Dermis blood vessel endothelial cell (primary cell): ENCODE results near the gene LHFPL6. TPM values are rescaled to one million over a fixed set of nuclear protein-coding genes. Genes with fewer than 3 reads are reported as not detected.

Source experiments
- DNase-seq: peaks from one replicate; pipeline ENCODE4 v3.0.0; 2010
- total RNA-seq: library from RNA; depleted of rRNA; stranded (reverse); fragments of >200 nt; gene quantifications from 2 replicates; pipeline ENCODE4 v1.2.3, GENCODE V29; 2014

The LHFPL6 gene
- total RNA-seq, 1 donor from 2014 or later, result 62.8 TPM

DNA sequence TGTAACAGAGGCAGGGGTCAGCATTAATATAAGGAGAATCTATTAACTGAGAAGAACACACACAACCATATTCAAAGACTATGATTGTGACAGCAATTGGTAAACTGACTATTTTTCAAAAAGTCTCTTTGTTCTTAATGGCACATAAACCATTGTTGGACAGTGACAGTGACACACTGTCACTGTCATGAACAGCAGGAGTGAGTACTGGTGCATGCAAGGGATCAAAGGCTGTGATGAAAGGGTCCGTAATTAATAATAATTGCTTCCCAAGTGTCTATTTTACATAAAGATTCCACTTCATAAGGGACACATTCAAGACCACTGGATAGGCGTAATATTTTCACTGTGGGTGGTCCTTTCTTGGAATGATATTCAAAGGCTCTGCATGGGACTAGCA lies 50.7 kb downstream of the LHFPL6 start:
- DNase-seq, result no peak

DNA sequence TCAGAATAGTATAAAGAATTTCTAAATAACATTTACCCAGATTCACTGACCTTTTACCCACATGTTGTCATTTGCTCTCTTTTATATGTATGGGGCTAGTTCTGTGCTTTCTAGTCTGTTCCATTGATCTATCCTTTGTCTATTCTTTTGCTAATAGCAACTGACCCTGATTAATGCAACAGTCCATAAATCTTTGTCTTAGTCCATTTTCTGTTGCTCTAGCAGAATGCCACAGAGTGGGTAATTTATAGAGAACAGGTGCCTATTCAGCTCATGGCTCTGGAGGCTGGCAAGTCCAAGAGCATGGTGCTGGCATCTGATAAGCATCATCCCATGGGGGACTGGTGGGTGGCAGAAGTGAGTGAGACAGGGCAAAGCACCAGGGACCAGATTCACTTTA lies 52.1 kb downstream of the LHFPL6 start:
- DNase-seq, result no peak

DNA sequence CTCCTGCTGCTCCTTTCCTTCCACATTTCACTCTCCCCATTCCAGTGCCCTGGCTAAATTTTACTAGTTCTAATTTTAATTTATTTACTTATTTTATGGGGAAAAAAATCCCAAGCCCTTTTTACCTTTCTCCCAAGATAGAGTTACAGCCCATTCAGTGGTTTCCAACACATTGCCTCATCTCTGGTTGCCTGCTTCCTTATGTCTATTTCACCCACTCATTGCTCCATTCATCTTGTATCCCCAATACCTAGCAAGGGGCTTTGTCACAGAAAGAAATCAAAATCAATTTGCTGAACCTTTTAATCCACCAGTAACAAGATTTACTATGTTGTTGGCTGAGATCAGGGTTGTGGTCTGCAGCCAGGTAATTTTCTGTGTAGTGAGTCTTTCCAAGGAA lies 55.9 kb downstream of the LHFPL6 start:
- no peak for DNase-seq

DNA sequence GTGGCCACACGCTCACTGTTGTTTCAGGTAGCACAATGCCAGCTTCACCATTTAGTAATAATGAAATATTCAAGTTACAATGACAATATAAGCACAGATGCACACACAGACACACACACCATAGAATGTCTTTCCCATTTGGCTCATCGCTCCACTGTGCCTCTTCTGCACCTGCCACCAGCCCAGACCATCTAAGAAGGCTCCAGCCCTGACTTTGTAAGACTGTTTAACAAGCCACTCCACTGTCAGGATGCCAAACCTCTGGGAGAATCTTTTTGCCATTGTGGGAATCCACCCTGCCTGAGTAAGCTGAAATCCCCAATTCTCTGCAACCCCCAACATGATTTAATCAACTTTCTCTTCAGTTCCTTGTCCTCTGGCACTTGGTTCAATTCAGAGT lies 60.6 kb downstream of the LHFPL6 start:
- DNase-seq, result no peak

DNA sequence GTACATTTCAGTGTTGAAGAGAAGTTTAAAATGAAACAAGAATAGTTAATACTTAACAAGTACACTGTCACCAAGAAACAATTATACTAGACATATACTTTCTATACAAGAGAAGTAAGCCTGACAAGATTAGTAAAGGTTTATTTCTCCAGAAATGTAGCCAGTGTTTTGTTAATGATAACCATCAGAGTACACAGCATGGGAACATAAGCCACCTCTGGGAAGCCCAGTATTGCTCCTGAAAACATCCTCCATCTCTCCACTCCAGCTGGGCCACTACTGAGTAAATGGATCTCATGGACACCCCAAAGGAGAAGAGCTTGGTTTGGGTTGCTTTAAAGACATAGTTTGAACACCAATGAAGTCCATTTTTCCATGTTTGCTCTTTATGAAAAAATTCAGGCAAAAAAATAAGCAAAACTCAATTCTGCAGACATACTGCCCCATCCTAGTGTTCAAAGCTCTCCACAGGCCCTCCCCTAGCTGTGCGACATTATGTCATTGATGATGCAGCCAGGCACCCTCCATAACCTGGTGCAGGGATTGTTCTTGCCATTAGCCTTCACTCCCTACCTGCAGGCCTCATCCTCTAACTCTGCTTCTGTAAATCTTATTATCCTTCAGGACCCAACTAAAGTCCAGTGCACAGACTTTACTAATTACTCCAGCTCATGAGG lies 61.9 kb downstream of the LHFPL6 start:
- no peak for DNase-seq

DNA sequence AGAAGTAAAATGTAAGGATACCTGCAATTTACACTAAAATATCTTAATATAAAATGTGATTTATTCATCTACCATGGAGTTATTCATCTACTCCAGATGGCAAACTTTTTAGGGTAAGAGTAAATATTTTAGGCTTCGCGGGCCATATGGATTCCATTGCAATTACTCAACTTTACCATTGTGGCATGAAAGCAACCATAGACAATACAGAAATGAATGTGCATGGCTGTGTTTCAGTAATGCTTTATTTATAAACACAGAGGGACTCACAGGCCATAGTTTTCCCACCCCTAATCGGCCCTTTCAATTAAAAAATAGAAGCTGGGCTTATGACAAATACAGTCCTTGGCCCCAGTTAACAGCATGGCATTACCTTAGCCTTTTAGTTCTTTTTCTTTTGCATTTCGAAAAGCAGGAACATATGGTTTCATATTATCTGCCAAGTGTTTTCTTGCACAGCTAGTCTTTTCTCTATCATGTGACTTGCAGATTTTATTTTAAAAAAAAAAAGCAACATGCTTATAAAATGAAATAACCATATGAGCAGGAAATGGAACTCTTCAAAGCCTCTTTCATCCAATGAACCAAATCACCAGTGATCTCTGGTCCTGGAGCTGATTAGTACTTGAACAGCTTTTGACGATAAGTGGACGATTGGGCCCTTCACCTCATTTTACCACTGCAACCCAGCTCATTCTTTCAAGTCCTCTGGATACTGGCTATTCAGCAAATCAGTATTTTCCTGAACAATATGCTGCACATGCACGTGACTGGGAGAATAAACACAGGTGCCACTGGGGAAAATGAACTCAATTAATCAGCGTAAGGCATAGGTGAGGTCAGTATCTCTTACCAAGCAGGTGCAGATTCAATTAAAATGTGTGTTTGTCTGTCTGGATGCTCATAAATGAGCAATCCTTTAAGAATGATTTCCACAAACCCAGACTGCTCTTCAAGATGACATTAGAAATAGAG lies 63.9 kb downstream of the LHFPL6 start:
- DNase-seq, result no peak

DNA sequence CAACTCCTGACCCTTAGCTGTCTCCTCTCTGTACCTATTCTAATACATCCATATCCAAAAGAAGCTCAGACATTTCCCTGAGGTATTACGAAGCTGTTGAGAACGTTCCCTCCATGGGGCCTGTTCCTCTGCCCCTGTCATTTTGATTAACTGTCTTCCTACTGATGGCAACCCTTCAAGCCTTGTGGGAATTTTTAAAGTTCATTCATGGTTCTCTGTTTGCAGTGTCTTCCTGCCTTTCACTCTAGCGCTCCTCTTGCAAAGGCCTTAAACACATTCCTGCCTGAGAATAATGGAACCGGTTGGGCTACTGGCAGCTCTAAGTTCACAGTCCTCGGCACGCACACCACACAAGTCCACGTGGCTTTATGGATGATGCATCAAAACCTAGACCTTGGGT lies 66.1 kb downstream of the LHFPL6 start:
- DNase-seq, result no peak

DNA sequence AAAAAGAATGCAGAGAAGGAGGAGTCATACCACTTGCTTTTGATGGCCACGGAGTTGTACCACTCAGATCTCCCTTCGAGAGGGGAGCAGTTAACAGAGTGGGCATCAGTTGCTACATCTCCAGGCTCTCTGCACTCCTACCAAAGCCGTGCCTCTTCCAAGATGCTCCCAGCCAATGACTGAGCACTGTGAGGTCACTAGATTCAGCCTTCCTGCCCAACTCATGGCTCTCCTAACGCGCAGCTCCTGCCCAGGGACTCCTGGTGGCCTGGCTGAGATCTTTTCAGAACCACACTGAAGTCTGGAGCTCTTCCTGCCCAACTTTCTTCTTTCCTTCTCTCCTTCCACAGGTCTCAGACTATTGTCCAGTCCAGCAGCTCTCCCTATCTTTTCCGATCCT lies 66.7 kb downstream of the LHFPL6 start:
- DNase-seq, result no peak

DNA sequence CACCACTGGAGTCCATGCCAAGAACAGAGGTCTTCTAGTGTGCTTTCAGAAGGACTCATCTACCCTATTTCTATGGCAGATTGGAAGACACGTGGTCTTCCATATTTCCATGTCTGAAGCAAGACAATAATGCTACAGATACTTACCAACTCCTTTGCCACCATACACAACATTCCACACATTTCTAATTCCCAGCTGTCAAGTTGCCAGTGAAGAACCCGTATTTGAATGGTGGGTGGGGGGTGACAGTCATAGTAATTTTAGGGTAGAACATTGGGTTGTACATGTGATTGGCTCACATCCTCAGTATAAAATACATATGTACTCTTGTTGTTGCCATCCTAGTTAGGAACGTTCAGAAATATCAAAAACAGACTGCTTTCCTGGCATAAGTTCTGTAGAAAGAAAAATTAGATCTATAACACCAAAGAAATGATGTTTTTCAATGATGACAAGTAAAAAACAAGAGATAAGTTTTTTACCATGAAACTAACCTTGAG lies 69.3 kb downstream of the LHFPL6 start:
- DNase-seq, result no peak

DNA sequence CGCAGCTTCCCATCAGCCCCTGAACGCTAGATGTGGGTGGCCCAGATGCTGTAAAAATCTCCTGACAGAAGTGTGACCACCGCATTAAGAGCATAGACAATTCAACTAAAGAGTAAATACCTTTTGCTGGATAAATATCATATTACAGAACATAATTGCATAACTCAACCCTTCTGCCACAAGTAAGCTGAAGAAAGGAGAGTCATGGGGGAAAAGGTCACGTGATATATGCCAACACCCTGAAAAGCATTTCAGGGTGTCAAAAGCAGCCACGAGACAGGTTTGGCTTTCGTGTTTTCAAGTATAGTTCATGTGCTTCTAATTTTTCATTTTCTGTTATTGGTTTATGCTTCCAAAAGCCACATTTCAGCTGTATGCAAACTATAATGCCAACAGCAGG lies 71.3 kb downstream of the LHFPL6 start:
- no peak for DNase-seq

DNA sequence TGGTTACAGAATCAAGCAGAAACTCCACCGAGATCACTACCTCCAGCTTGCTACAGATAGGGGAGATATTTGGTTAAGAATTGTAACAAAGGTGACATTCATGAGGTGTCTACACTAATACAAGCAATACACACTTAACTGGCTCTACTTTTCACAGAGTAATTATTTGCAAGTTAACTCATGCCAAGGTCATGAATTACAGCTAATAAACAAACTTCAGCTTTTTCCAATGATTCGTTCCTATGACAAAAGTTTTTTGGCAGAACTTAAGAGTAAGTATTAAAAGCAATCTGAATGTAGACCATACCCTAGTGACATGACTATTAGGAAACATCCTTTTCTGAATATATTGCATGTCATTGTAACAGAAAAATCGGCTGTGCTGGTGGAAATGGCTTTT lies 72.1 kb downstream of the LHFPL6 start:
- DNase-seq, result no peak

DNA sequence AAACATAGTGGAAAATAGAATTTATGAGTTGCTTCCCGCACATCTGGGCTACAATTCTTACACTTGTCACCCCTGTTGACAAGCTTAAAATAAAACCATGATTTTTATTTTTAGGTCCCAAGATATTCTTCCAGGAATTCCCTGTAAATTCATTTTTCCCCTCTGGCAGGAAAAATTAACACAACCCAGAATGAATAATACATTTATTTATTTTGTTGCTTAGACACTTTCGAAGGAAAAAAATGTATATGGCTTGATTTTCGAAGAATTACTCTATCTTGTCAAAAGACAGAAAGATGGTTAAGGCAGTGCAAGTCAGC lies 74.4 kb downstream of the LHFPL6 start:
- DNase-seq, result no peak

DNA sequence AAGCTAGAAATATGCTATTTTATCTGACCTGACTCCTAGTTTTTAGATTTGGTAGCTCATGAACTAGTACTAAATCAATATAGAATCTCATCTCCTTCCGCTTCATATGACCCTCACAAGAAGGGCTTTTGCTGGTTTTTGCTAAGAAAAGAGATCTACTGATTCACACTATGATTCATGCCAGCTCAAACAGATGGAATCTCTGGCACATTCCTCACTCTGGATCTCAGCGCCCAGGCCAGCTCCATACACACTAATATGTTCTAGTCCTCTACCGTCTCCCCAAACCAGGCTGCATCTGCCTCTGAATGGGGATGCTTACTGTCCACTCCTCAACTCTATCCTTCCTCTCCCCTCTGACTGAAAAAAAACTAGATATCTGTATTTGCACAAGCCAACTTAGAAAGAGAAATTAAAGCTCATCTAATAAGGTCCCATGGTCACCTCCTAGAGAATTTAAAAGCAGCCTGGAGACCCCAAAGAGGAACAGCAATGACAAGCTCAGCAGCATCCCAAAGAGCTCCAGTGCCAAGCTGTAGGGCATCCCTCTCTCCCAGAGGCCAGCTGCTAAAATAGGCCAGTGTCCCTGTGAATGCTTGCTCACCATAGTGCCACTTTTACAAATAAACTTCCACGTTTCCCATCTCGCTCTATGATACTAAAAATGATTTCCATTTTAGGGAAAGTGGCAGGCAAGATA lies 74.9 kb downstream of the LHFPL6 start:
- peak; percentile 81 for DNase-seq

DNA sequence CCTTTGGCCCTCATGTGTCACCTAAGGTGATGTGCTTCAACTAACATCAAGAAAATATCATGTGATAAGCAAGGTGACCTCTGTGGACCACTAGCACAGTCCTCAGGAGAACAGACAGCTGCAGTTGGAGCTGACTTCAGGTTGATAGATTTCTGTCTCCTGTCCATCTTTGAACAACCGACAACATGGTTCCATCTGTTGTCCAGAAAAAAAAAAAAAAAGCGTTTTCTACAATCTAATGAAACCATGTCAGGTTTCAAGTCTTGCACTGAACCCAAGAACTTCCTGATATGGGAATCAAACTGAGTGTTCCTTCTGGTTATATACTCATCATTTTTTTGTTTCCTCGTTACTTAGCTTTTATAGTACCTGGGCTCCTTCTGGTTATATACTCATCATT lies 75.7 kb downstream of the LHFPL6 start:
- DNase-seq, result no peak

DNA sequence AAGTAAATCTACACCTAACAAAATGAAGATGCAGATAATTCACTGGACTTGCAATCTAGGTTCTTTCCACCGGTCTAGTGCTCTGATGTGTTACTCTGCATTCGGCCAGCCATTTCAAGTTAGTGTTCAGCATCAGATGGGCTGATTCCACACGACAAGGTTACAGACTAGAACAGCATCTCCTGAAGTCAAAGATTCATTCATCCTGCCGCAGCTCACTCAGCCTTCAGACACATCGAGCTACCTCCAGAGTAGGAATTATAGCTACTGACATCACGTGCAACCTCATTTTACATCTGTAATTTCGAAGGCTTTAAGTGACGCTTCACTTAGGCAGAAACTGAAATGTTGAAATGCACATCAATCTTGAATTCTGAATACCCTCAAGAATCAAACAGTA lies 76.5 kb downstream of the LHFPL6 start:
- DNase-seq, result no peak

DNA sequence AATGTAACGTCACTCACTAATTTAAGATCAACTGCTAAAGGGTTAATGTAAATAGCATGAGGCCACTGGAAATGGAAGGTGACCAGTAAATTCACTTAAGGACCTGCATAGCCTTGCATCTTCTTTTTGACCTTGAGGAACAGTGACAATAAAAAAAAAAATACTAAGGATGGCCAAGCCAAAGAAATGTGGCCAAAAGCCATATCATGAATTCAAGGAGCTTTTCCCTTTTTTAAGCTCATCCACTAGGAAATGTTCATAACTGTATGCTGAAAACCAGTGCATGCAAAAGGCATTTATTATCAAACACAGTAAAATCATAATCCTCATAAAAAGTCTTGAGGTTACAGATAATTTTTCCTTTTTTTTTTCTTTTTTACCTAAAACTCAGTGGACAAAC lies 77.5 kb downstream of the LHFPL6 start:
- DNase-seq, result no peak

DNA sequence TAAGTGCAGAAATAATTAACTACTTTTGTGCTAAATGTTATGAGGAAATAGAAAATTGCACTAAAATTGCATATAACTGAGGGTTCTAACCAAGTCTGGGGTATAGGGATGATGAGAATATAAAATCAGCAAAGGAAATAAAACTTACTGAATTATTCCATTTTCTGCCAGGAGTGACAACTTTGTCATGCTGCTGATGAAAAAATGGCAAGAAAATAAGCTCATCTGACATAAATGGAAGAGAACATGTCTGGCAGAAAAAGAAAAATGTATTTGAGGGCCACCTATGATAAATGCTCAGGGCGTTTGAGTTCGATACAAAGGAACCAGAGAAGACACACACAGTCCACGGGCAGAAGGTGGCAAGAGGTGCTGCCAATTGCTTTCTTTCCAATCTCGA lies 78.2 kb downstream of the LHFPL6 start:
- no peak for DNase-seq

DNA sequence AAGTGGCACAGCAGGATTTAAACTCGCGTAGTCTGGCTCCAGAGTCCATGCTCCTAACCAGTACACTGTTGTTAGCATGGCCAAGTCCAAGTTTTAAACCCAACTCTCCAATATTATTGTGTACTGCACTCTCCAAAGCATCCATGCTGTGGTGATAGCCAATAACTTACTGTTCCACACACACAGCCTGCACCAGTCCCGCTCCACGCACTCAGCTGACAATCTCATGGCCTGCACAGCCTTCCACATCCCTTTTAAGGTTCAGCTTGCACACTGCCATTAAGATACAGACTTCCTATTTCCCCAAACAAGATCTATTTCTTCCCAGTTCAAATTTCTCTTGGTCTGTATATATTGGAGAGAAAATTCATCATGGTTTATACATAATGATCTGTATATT lies 80.7 kb downstream of the LHFPL6 start:
- no peak for DNase-seq

DNA sequence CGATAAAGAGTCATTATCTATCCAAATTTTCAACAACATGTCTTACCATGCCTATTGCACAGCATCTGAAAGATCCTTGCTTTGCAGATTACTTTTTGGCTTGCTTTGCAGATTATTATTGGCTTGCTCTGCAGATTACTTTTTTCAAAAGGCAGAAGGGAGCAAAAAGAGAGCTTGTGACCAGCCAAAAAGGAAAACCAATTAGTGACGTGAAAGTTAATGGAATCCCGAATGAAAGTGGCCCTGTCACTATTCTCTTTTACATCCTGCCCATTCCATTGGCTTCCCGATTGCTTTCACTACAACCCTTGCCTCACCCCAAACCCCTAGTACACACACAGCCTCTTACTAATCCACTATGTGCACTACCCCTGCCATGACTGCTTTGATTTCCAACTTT lies 81.3 kb downstream of the LHFPL6 start:
- DNase-seq, result no peak

DNA sequence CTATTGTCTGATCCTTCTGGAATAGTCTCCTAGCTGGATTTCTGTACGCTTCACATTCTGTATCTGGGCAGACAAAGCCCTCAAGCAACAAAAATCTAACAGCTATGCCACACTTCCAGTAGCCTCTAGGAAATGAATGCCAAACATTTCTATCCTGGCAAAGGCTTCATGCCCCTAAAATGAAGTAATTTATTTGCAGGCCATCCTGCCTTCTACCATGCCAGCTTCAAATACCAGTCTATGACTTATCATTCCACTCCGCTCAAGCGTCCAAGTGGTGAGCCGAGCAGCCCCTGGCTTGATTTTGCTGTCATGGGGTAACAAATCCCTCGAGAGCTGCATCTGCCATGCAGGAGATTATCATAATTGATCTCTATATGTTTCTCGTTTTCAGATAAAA lies 86.9 kb downstream of the LHFPL6 start:
- no peak for DNase-seq

DNA sequence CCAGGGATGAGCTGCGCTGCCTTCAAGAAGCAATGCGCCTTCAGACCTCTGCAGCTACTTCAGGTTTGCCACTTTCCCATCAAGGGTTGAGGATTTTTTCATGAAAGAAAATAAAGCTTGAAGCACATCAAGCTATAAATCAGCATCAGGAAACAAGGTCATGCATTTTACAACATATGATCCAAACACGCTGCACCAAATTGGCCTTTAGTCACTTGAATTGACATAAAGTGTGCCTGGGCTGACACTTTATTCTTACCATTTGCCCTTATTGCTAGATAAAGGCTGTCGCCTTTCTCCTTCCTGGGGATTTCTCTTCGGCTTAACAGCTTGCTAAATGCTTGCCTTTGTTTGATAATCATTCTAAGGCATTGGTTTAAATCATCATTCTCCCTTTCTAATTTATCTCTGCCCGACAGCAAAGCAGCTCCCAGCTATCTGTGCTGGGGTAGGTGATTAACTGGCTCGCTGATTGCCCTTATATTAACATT lies 87.7 kb downstream of the LHFPL6 start:
- no peak for DNase-seq

DNA sequence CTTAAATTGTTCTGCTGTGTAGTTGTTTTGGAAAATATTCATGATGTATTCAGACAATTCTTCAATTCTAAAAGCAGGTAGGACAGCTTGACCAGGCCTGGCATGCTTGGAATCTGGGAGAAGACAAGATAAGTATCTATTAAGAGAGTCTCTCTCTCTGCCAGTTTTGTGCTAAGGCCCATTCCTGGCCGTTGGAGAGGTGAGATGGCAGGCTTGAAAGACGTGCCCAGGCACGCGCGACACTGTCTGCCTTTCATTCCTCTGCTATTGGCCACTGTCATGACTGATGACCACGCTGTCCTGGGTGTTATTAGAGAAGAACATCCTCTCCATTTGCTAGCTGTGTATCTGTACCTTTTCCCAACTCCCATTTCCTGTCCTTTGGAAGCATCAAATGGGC lies 90.3 kb downstream of the LHFPL6 start:
- DNase-seq, result no peak

DNA sequence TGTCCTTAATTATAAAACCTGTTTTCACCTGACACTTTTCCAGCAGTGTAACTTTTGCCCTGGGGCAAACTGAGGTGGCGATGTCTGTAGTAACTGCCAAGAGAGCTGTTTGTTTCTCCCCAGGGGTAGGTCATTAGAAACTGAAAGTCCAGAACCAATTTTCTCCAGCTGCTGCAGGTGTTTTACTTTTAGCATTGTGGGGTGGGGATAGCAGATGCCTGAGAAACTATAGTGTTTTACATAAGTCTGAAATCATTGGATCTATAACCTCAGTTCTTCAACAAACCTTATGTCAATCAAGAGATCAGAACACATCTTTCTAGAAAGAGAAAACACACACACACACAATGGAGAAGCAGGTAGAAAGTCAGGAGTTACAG lies 92.7 kb downstream of the LHFPL6 start:
- DNase-seq, result no peak
